Activated T-helper 17 cell treated with anti-CD3 and anti-CD28 coated beads, Interleukin-2, amount 50 U/mL, for 72 hours (primary cell): ENCODE measurements around the gene CCDC183. TPM values are rescaled to one million over a fixed set of nuclear protein-coding genes. Genes with fewer than 3 reads are reported as not detected.
"Not testable (repeated sequence)": the region's sequence is repeated elsewhere in the genome, so short reads cannot be mapped to it uniquely, and the experiment has no call there.

Experiments used
- ATAC-seq: fragments of 150-1000 bp; cut with Tn5 transposase; replicated peaks from 2 replicates; pipeline ENCODE4 v1.10.0; 2021; ENCODE audit warnings: mild to moderate bottlenecking, moderate library complexity
- H3K27ac Mint-ChIP-seq: one replicate; pipeline ENCODE4 v1.8.0; 2022; ENCODE audit warnings: mixed read lengths
- H3K27me3 Mint-ChIP-seq: one replicate; pipeline ENCODE4 v1.8.0; 2022; ENCODE audit warnings: mixed read lengths
- H3K36me3 Mint-ChIP-seq: one replicate; pipeline ENCODE4 v1.8.0; 2022; ENCODE audit warnings: low read depth, mild to moderate bottlenecking, mixed read lengths
- H3K4me1 Mint-ChIP-seq: one replicate; pipeline ENCODE4 v1.8.0; 2022; ENCODE audit warnings: mixed read lengths
- H3K4me3 Mint-ChIP-seq: one replicate; pipeline ENCODE4 v1.8.0; 2022; ENCODE audit warnings: mild to moderate bottlenecking, mixed read lengths
- H3K9me3 Mint-ChIP-seq: one replicate; pipeline ENCODE4 v1.8.0; 2022; ENCODE audit warnings: mixed read lengths
- total RNA-seq, 2 donors: library from RNA; stranded (reverse); gene quantifications; one replicate each; pipeline ENCODE4 v1.2.3, GENCODE V29; 2022

The CCDC183 gene
- total RNA-seq, 2 donors from 2014 or later: 0.41 to 2.1 TPM

DNA sequence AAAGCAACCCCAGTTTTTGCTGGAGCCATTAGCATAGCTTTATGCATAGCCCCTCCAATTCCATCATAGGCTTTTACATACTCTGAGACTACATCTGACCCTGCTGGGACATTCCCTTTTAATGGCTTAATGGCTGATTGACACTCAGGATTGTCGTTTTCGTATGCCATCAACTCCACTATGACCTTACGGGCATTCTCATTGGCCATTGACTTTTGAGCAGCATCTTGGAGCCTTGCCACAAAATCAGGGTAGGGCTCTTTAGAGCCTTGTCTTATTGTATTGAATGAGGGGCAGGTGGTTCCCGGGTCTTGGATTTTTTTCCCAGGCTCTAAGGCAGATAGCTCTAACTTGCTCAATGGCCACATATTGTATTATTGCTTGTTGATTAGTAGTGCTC, 9.2 kb upstream of the CCDC183 start:
- H3K4me3 Mint-ChIP-seq, H3K9me3 Mint-ChIP-seq, H3K27me3 Mint-ChIP-seq, H3K27ac Mint-ChIP-seq, ATAC-seq, H3K36me3 Mint-ChIP-seq: not testable (repeated sequence)
- peaks cover 18% of the 10 kb centered on the region for H3K4me1 Mint-ChIP-seq

DNA sequence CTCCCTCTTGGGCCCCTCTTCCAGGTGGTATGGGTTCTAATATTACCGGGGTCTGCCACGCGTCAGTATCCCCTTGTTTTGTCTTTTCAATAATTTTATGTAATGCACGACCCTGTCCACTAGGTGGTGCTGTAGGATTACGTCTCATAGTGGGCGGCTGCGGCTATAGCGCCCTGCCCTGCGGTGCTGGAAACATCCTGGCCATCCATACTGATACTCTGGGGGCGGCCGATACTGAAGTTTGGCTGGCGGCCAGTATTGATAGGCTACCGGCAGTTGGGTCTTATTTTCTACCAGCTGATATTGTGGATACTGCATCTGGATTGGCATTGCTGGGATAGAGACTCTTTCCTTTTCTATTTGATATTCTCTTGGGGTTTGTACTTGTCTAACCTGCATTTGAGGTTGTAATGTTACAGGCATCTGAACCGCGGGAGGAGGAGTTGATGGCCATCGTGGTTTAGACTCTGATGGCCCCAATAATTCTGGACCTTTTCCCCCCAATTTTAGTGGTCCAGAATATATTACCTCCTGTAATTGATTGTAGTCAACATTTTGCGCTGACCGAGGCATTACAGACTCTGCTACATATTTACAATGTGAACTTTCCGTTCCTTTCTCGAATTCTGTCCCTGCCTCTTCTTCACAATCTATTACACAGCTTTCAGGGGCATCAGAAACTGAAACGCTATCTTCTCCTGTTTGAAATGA, 8.3 kb upstream of the CCDC183 start:
- H3K4me1 Mint-ChIP-seq: peaks cover 18% of the 10 kb centered on the region
- no peaks in the 10 kb centered on the region for H3K36me3 Mint-ChIP-seq
- peak overlapping the region; percentile 69 for H3K4me3 Mint-ChIP-seq
- no peaks in the 10 kb centered on the region for H3K9me3 Mint-ChIP-seq
- no peaks in the 10 kb centered on the region for H3K27me3 Mint-ChIP-seq
- H3K27ac Mint-ChIP-seq: peak overlapping the region; percentile 73
- no peak for ATAC-seq

DNA sequence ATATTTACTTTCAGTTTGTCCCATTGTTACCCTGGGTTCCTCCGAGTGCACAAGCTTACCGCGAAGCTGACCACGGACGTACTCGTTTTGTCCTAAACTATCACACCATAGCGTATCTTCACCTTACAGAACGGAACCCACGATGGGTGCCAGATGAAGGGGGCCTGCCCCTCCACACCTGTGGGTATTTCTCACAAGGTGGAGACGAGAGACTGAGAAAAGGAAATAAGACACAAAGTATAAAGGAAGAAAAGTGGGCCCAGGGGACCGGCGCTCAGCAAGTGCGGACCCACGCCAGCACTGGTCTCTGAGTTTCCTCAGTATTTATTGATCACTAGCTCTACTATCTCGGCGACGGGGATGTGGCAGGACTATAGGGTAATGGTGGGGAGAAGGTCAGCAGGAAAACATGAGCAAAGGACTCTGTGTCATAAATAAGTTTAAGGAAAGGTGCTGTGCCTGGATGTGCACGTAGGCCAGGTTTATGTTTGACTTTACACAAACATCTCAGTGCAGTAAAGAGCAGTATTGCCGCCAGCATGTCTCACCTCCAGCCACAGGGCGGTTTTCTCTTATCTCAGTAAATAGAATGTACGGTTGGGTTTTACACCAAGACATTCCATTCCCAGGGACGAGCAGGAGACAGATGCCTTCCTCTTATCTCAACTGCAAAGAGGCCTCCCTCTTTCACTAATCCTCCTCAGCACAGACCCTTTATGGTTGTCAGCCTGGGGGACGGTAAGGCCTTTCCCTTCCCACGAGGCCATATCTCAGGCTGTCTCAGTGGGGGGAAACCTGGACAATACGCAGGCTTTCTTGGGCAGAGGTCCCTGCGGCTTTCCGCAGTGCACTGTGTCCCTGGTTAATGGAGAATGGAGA, 7.3 kb upstream of the CCDC183 start:
- not testable (repeated sequence) for H3K36me3 Mint-ChIP-seq, H3K27ac Mint-ChIP-seq, H3K27me3 Mint-ChIP-seq, H3K9me3 Mint-ChIP-seq, ATAC-seq
- Mint-ChIP-seq H3K4me3 (peak overlapping the region; percentile 69), H3K4me1 (peaks cover 18% of the 10 kb centered on the region)

DNA sequence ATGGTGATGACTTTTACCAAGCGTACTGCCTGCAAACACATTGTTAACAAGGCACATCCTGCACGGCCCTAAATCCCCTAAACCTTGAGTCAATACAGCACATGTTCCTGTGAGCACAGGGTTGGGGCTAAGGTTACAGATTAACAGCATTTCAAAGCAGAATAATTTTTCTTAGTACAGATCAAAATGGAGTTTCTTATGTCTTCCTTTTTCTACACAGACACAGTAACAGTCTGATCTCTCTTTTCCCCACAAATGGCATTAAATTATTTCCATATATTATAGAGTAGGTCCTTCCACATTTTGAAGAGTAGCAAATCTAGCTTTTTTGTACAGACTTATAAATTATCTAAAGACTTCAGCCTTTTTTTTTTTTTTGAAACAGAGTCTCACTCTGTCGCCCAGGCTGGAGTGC, 6.6 kb upstream of the CCDC183 start:
- Mint-ChIP-seq H3K27me3 (no peaks in the 10 kb centered on the region), H3K4me1 (peaks cover 18% of the 10 kb centered on the region), H3K27ac (no peak overlapping the region), H3K9me3 (no peaks in the 10 kb centered on the region), H3K4me3 (no peak overlapping the region), H3K36me3 (peaks cover 5% of the 10 kb centered on the region)
- ATAC-seq: no peak

DNA sequence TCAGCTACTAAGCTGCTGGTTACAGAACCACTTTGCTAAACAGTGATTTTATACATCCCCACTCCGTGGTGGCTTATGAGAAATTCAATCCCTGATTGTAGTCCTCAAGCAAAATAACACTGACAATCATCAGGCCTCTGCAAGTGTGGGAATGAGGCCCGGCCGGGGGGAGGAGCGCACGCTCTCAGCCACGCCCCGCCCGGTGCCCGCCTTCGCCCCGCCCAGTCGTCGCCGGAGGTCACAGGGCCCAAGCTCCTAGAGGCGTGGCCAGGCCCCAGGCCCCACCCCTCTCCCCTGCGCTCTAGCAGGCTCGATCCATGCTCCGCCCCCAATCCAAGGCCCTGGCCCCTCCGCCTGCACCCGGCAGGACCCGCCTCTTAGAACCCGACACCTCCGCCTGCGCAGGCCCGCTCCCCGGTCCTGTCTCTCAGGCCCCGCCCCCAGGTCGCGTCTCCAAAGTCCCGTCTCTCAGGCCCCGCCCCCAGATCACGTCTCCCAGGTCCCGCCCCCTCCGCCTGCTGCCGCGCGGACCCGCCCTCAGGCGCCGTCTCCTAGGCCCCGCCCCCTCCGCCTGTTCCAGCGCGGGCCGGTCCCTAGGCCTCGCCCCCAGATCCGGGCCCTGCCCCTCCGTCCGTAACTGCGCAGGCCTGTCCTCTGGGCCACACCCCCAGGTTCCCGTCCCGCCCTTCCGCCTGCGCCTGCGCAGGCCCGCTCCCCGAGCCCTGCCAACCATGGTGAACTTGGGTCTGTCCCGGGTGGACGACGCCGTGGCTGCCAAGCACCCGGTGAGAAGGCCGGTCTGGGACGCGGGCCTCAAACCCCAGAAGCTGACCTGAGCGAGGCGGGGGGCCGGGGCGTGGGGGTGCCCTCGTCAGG, 5.3 kb upstream of the CCDC183 start, which contains the start of gene TMEM141:
TSS of gene TMEM141 (plus strand) at position 705 of the 876 bp plus-strand sequence. CDS start at position 732, 27 bp downstream.
- Mint-ChIP-seq H3K4me1 (peaks cover 13% of the 10 kb centered on the region), H3K36me3 (peaks cover 5% of the 10 kb centered on the region), H3K27me3 (no peaks in the 10 kb centered on the region), H3K4me3 (peak within 1 kb of the TSS; percentile 75), H3K9me3 (no peaks in the 10 kb centered on the region), H3K27ac (peak within 1 kb of the TSS; percentile 48)
- ATAC-seq: peak; percentile 91

DNA sequence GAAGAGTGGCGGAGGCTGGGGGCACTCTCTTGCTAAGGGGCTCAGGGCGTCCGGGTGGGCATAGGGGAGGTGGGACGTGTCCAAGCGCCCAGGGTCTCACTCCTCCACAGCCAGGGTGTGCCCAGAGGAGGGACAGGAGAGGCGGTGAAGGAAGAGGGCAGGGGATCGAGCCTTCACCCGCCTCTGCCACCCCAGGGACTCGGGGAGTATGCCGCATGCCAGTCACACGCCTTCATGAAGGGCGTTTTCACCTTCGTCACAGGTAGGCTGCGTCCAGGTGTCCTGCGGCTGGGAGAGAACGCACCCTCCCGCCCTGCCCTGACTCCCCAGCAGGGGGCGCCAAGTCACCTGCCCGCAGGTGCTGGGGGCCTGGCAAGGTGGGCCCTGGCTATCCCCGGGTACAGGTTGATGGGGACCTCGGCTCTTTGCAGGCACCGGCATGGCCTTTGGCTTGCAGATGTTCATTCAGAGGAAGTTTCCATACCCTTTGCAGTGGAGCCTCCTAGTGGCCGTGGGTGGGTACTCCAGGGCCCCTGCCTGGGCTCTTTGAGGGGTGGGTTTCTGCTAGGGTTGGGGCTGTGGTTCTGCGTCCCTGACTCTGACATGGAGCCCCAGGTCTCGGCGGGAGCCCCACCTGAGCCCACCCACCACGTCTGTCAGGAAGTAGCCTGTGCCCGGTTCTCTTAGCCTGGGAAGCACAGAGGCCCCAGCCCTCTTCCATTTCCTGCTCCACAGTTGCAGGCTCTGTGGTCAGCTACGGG, 4.4 kb upstream of the CCDC183 start:
- Mint-ChIP-seq H3K9me3 (no peaks in the 10 kb centered on the region), H3K4me3 (peak overlapping the region; percentile 75), H3K27me3 (no peaks in the 10 kb centered on the region), H3K36me3 (peaks cover 5% of the 10 kb centered on the region), H3K27ac (peak overlapping the region; percentile 48), H3K4me1 (peaks cover 13% of the 10 kb centered on the region)
- ATAC-seq: peak; percentile 9

DNA sequence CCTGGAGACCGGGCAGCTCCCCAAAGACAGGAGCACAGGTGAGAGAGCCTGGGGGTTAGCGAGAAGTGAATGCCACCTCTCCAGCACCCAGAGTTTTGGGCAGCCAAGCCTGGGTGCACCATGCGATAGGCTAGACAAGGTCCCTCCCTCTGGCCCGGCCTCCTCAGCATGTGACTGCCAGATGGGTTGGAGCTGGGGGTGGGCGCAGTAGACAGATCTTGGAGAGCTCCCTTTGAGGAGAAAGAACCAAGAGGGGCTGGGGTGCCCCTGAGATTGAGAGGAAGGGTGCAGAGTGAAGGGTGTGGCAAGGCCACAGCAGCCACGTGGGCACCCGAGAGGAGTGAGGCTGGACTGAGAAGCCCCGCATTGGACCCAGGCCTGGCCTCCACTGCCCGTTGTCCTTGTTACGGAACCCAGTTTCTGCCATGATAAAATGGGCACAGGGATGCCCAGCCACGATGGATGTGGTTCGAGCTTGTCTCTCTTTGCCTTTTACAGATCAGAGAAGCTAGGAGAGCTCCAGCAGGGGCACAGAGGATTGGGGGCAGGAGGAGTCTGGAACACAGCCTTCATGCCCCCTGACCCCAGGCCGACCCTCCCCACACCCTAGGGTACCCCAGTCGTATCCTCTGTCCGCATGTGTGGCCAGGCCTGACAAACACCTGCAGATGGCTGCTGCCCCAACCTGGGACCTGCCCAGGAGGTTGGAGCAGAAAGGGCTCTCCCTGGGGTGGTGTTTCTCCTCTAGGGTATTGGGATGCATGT, 3.6 kb upstream of the CCDC183 start:
- no peak for ATAC-seq
- Mint-ChIP-seq H3K9me3 (no peaks in the 10 kb centered on the region), H3K27ac (no peak overlapping the region), H3K36me3 (peaks cover 5% of the 10 kb centered on the region), H3K27me3 (no peaks in the 10 kb centered on the region), H3K4me1 (peaks cover 12% of the 10 kb centered on the region), H3K4me3 (peak overlapping the region; percentile 75)

DNA sequence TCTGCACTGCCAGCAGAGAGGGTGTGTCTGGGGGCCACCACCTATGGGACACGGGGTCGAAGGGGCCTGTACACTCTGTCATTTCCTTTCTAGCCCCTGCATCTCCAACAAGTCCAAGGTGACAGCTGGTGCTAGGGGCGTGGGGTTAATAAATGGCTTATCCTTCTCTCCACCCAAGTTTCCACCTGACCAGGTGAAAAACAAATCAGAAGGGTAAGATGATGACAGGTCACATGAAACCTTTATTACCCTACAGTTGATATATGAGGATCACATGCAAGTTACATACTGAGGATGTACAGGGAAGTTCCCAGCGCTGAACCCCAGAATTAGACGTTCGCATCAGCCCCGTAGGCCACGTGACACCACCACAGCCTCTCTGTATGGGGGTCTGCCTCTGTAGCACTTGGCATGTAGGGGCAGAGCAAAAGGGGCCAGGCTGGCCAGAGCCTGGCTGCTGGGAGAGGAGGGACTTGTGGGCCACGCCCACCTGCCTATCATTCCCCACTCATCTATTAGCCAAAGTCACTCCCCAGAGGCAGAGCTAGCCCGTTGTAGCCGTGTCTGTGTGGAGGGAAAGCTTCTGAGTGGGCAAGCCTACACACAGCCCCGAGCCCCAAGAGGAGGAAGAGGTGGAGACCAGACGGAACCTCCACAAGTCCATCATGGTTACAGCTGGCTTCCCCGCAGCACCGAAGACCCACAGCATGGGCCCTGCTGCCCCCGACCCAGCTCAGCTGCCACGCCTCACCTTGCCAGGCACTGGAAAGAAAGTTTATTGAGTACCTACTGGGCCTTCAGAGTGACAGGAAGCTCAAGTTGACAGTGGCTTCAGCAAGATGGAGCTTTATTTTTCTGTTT, 2.8 kb upstream of the CCDC183 start:
- peak overlapping the region; percentile 19 for H3K4me3 Mint-ChIP-seq
- H3K9me3 Mint-ChIP-seq: no peaks in the 10 kb centered on the region
- H3K36me3 Mint-ChIP-seq: peaks cover 5% of the 10 kb centered on the region
- no peaks in the 10 kb centered on the region for H3K27me3 Mint-ChIP-seq
- H3K4me1 Mint-ChIP-seq: peaks cover 4% of the 10 kb centered on the region
- H3K27ac Mint-ChIP-seq: peak overlapping the region; percentile 63
- ATAC-seq: no peak

DNA sequence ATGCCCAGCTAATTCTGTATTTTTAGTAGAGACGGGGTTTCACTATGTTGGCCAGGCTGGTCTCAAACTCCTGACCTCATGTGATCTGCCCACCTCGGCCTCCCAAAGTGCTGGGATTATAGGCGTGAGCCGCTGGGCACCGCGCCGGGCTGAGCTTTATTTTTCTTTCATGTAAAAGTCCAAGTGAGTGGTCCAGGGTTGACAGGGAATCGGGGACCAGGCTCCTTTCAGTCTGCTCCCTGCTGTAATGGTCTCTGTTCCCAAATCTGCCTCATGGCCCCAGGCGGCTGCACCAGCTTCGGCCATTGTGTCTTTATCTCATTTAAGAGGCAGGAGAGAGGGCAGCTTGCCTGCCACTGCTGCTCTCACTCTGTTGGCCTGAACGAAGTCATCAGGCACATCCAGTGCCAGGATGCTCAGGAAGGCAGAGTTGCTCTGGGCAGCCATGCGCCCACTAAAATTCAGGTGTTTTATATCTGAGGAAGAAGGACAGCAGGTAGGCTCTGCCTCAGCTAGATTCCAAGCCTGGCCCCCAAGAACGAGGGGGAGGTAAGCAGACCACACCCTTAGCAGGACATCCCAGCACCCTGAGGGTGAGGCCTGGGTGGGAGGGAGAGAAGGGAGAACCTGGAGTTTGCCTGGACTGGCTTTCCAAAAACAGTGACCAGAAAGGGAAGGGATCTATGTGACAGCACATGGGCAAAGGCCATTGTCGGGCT, 1.7 kb upstream of the CCDC183 start:
- H3K4me3 Mint-ChIP-seq: no peak overlapping the region
- peaks cover 5% of the 10 kb centered on the region for H3K36me3 Mint-ChIP-seq
- H3K27ac Mint-ChIP-seq: no peak overlapping the region
- H3K27me3 Mint-ChIP-seq: no peaks in the 10 kb centered on the region
- H3K9me3 Mint-ChIP-seq: no peaks in the 10 kb centered on the region
- ATAC-seq: no peak
- no peaks in the 10 kb centered on the region for H3K4me1 Mint-ChIP-seq

DNA sequence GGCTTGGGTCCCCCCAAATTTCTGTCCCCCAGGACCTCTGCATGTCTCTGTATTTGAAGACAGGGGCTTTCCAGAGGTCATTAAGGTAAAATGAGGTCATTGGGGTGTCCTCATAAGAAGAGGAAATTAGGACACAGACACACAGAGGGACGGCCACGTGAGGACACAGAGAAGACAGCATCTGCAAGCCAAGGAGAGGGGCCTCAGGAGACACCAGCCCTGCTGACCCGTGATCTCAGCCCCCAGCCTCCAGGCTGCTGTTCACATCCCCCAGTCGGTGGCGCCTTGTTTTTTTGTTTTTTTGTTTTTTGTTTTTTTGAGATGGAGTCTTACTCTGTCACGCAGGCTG, 1.2 kb upstream of the CCDC183 start:
- Mint-ChIP-seq H3K27me3 (no peaks in the 10 kb centered on the region), H3K4me3 (no peak overlapping the region), H3K36me3 (peaks cover 5% of the 10 kb centered on the region), H3K27ac (no peak overlapping the region), H3K9me3 (no peaks in the 10 kb centered on the region), H3K4me1 (no peaks in the 10 kb centered on the region)
- ATAC-seq: no peak

DNA sequence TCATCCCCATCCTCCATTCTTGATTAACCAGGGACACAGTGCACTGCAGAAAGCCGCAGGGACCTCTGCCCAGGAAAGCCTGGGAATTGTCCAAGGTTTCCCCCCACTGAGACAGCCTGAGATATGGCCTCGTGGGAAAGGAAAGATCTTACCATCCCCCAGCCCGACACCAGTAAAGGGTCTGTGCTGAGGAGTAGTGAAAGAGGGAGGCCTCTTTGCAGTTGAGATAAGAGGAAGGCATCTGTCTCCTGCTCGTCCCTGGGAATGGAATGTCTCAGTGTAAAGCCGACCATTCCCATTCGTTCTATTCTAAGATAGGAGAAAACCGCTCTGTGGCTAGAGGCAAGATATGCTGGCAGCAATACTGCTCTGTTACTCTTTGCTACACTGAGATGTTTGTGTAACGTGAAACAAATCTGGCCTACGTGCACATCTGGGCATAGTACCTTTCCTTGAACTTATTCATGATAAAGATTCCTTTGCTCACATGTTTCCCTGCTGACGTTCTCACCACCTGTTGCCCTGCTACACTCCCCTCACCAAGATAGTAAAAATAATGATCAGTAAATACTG, 723 bp downstream of the CCDC183 start:
- H3K9me3 Mint-ChIP-seq, H3K27ac Mint-ChIP-seq, H3K27me3 Mint-ChIP-seq, H3K4me3 Mint-ChIP-seq, H3K4me1 Mint-ChIP-seq, ATAC-seq, H3K36me3 Mint-ChIP-seq: not testable (repeated sequence)

DNA sequence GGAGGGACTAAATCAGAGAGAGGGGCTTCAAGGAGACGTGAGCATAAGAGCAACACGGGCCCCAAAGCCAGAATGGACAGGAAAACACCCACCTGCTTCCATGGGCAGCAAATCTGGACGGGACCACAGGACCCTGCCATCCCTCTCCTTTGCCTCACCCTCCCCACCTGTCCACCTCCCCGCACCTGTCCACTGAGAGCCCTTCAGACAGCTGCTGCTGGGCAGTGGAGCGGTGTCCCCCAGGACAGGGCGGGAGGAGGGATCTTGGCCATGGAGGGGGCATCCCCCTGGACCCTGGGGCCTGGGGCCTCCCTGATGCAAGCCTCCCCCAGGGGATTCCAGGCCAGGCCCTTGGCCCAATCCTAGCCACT, 2.6 kb downstream of the CCDC183 start:
- Mint-ChIP-seq H3K36me3 (no peaks in the 10 kb centered on the region), H3K4me3 (no peak overlapping the region), H3K4me1 (no peaks in the 10 kb centered on the region), H3K9me3 (no peaks in the 10 kb centered on the region), H3K27ac (no peak overlapping the region), H3K27me3 (no peaks in the 10 kb centered on the region)
- ATAC-seq: no peak
